Small intestine (tissue), 7 donors: Measurements from ENCODE around the gene TAOK1. TPM values are rescaled to one million over a fixed set of nuclear protein-coding genes. Genes with fewer than 3 reads are reported as not detected.

Experiments
- DNase-seq, 2 donors: peaks; one replicate each; pipeline versions ENCODE4 v3.0.0 to v3.0.0-alpha.2; 2013
- FAIRE-seq: peaks from 2 replicates; lab custom pipeline; 2012; peaks lifted over from hg19 to GRCh38; lab: Jason Lieb, UNC
- H3K27ac ChIP-seq, 3 donors: one replicate each; pipeline ENCODE4 v1.5.1; 2013; ENCODE audit warnings: low read length in 2 of 3, mild to moderate bottlenecking in 2 of 3, control low read depth in 1 of 3, inconsistent platforms in 1 of 3, low read depth in 1 of 3, moderate library complexity in 1 of 3
- H3K27me3 ChIP-seq, 3 donors: one replicate each; pipeline ENCODE4 v1.6.1; 2013; ENCODE audit warnings: low read length in 3 of 3, inconsistent platforms in 1 of 3; ENCODE audit not compliant: control insufficient read depth in 3 of 3, insufficient read depth in 3 of 3
- H3K36me3 ChIP-seq, 3 donors: one replicate each; pipeline ENCODE4 v1.6.1; 2013; ENCODE audit warnings: low read length in 3 of 3, inconsistent platforms in 1 of 3, low read depth in 1 of 3, mild to moderate bottlenecking in 1 of 3, moderate library complexity in 1 of 3; ENCODE audit not compliant: control insufficient read depth in 3 of 3, insufficient read depth in 2 of 3
- H3K4me1 ChIP-seq, 3 donors: one replicate each; pipeline ENCODE4 v1.6.1; 2013; ENCODE audit warnings: low read length in 2 of 3, inconsistent platforms in 1 of 3, low read depth in 1 of 3, mild to moderate bottlenecking in 1 of 3, moderate library complexity in 1 of 3; ENCODE audit not compliant: control insufficient read depth in 3 of 3, insufficient read depth in 2 of 3
- H3K4me3 ChIP-seq, 3 donors: one replicate each; pipeline ENCODE4 v1.5.1; 2013; ENCODE audit warnings: low read length in 3 of 3, control low read depth in 1 of 3, inconsistent platforms in 1 of 3, low read depth in 1 of 3, mild to moderate bottlenecking in 1 of 3, moderate library complexity in 1 of 3
- H3K9me3 ChIP-seq, 2 donors: one replicate each; pipeline ENCODE4 v1.6.1; 2013; ENCODE audit warnings: low read depth in 1 of 2, low read length in 1 of 2; ENCODE audit not compliant: control insufficient read depth in 2 of 2, insufficient read depth in 1 of 2
- WGBS, 3 donors: extraction: QIAGEN DNeasy Blood & Tissue Kit; methylation state at CpG; one replicate each; pipeline ENCODE4 v1.1.7; 2013; 5-methylcytosine and 5-hydroxymethylcytosine counted together
- polyA plus RNA-seq, 4 donors: library from polyadenylated mRNA; stranded (reverse) in 3 of 4; unstranded in 1 of 4; fragments of 200-250 nt in 3 of 4; fragments of 120-200 nt in 1 of 4; gene quantifications; one replicate each; pipeline versions ENCODE4 v1.2.1 to v1.2.3, GENCODE V29; 2013
- donor health status: healthy with polysubstance abuse.
- donor health status: control.
- donor health status: control.
- donor health status: Bipolar disorder and iron deficiency.
- donor health status: healthy.

The TAOK1 gene
- polyA plus RNA-seq, 4 donors: 4.1 to 18.8 (median 5.9) TPM

- Histone ChIP-seq H3K9me3 (no peaks in the 10 kb centered on the region), H3K4me1 (peaks cover 0 to 10% (median 0%) of the 10 kb centered on the region in 3 donors), H3K36me3 (no peaks in the 10 kb centered on the region), H3K27me3 (no peaks in the 10 kb centered on the region), H3K4me3 (no peak overlapping the region), H3K27ac (no peak overlapping the region)
- no peak for DNase-seq
- WGBS, 3 donors: 52 to 80% (median 77%) methylated on average over 3 of the region's 3 CpGs
- no peak for FAIRE-seq
Measured at GRCh38 chr17:29347831-29348629, 42.1 kb upstream of the TAOK1 start.

GRCh38 chr17:29349409-29349808, 40.8 kb upstream of the TAOK1 start:
- H3K27ac ChIP-seq: no peak overlapping the region
- H3K4me3 ChIP-seq: no peak overlapping the region
- DNase-seq (no peak), FAIRE-seq (no peak)
- H3K27me3 ChIP-seq: no peaks in the 10 kb centered on the region
- 80 to 100% (median 90%) methylated on average over 2 of the region's 2 CpGs for WGBS, 3 donors
- peaks cover 0 to 4% (median 0%) of the 10 kb centered on the region in 3 donors for H3K4me1 ChIP-seq
- no peaks in the 10 kb centered on the region for H3K36me3 ChIP-seq
- no peaks in the 10 kb centered on the region for H3K9me3 ChIP-seq

- Histone ChIP-seq H3K27ac (no peak overlapping the region), H3K4me1 (no peaks in the 10 kb centered on the region), H3K36me3 (no peaks in the 10 kb centered on the region), H3K9me3 (no peaks in the 10 kb centered on the region), H3K27me3 (no peaks in the 10 kb centered on the region), H3K4me3 (no peak overlapping the region)
- DNase-seq (no peak), FAIRE-seq (no peak)
- WGBS, 3 donors: 68 to 90% (median 82%) methylated on average over 2 of the region's 2 CpGs
Measured at GRCh38 chr17:29352146-29352545, 38.0 kb upstream of the TAOK1 start.

GRCh38 chr17:29357232-29357631, 32.9 kb upstream of the TAOK1 start:
- FAIRE-seq: no peak
- WGBS, 3 donors: 91 to 94% (median 92%) methylated on average over 2 of the region's 2 CpGs
- no peak overlapping the region for H3K4me3 ChIP-seq

GRCh38 chr17:29357821-29358232, 32.3 kb upstream of the TAOK1 start:
- FAIRE-seq (no peak), DNase-seq (no peak)
- Histone ChIP-seq H3K4me3 (no peak overlapping the region), H3K27ac (no peak overlapping the region), H3K36me3 (no peaks in the 10 kb centered on the region), H3K27me3 (no peaks in the 10 kb centered on the region), H3K4me1 (no peaks in the 10 kb centered on the region), H3K9me3 (no peaks in the 10 kb centered on the region)
- 72 to 81% (median 73%) methylated on average over 5 of the region's 5 CpGs for WGBS, 3 donors

More at GRCh38 chr17:29357232-29357631, 32.9 kb upstream of the TAOK1 start:
- no peaks in the 10 kb centered on the region for H3K4me1 ChIP-seq
- no peaks in the 10 kb centered on the region for H3K36me3 ChIP-seq
- H3K27me3 ChIP-seq: no peaks in the 10 kb centered on the region
- no peaks in the 10 kb centered on the region for H3K9me3 ChIP-seq
- no peak overlapping the region for H3K27ac ChIP-seq
- DNase-seq: no peak

GRCh38 chr17:29358416-29358815, 31.7 kb upstream of the TAOK1 start:
- Histone ChIP-seq H3K27ac (no peak overlapping the region), H3K27me3 (no peaks in the 10 kb centered on the region), H3K9me3 (no peaks in the 10 kb centered on the region), H3K4me3 (no peak overlapping the region), H3K4me1 (no peaks in the 10 kb centered on the region), H3K36me3 (no peaks in the 10 kb centered on the region)
- DNase-seq (no peak), FAIRE-seq (no peak)
- 90 to 97% (median 97%) methylated on average over 1 of the region's 1 CpG for WGBS, 3 donors

- WGBS, 3 donors: 42 to 71% (median 61%) methylated on average over 3 of the region's 3 CpGs
- Histone ChIP-seq H3K4me1 (no peaks in the 10 kb centered on the region), H3K9me3 (no peaks in the 10 kb centered on the region), H3K4me3 (no peak overlapping the region), H3K27me3 (no peaks in the 10 kb centered on the region), H3K27ac (no peak overlapping the region), H3K36me3 (no peaks in the 10 kb centered on the region)
- DNase-seq (no peak), FAIRE-seq (no peak)
Measured at GRCh38 chr17:29359777-29360176, 30.4 kb upstream of the TAOK1 start.

GRCh38 chr17:29363716-29364115, 26.4 kb upstream of the TAOK1 start:
- no peak overlapping the region for H3K4me3 ChIP-seq
- no peak for FAIRE-seq
- WGBS, 3 donors: 86 to 88% (median 86%) methylated on average over 2 of the region's 2 CpGs

More at GRCh38 chr17:29363716-29364115, 26.4 kb upstream of the TAOK1 start:
- Histone ChIP-seq H3K27ac (no peak overlapping the region), H3K27me3 (no peaks in the 10 kb centered on the region), H3K9me3 (no peaks in the 10 kb centered on the region), H3K4me1 (no peaks in the 10 kb centered on the region), H3K36me3 (no peaks in the 10 kb centered on the region)
- DNase-seq: no peak
